CD4-positive, alpha-beta T cell treated with Interleukin-1 beta for 1 hour (primary cell): ENCODE measurements around the gene METTL1.

Source experiments
- DNase-seq, 2 donors: peaks; one replicate each; pipeline ENCODE4 v3.0.0-alpha.2; 2020 to 2022

Gene METTL1

DNA sequence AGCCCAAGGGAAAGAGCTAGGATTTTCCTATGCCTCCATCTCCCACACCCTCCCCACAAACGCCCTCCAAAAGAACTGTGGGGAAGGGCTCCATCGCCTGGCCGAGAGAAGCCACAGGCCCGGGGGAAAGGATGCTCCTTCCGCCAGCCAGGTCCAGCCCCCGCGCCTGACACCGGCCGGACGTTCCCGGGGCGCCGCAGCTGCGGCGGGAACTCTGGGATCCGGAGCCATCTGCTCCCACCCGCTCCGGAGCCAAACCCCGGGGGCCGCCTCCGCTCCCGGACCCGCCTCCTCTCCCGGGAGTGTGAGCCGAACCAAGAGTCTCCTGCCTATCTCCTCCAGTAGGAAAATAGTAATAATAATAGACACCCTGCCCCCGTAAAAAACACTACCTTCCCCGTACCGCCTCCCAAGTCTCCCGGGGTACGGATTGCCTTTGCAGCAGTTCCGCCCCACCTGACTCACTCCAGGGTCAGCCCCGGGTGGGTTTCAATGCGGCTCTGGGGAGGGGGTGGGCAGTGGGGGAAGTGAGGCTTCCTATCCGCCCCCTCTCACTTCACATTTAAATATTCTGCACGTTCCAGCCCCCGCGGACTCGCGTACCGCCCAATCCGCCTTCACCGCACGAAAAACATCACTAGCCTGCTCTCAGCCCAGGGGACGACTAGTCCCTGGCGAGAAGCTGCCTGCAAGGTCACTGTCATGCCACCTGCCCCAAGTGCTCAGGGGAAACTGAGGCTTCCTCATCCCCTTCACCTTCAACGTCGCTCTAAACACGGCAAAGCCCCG is 35.8 kb downstream of the METTL1 start:
- DNase-seq = no peak

DNA sequence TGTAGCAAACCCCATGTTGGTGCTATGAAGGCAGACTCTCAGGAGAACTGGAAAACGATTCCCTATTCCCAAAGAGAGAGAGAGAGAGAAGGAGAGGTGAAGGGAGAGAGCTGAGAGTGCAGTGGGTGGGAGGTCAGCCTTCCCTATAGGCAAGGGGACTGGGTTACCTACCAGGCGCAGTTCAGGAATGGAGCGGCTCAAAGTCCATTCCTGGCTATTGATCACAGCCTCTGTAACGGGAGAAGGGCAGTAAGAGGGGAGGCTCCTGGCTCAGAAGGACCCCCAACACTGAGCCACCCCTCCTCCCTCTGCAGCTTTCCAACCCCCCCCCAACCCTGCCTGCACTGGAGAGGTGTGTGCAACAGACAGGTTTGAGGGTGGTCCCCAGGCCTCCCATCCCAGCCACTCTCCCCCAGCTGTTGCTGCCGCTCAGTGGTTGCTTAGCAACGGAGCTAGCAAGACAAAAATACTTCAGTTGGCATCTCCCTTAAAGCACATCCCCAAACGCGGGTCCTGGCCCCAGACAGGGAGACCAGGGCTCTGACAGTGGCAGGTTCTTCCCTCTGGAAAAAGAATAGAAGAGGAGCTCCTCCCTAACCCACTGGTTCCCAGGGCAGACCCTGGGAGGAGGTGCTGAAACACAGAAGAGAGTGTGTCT is 36.6 kb downstream of the METTL1 start:
- no peak for DNase-seq

DNA sequence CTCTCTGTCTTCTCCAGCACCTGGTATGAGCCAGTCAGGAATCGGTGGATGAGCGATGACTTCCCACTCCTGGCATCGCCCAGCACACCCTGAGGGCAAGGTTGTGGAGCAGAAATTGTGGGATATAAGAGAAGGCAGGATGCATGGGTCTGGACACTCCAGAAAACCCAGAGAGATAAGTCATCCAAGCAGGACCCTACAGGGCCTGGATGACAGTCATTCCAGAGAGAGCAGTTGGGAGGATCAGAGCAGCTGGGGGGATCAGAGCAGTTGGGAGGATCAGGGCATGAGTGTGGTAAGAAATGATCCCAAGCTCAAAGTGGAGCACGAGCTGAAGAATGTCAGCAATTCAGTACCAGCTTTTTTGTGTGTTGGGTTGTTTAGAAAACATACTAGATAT is 37.3 kb downstream of the METTL1 start:
- no peak for DNase-seq

GRCh38 chr12:57733928-57734327 is 38.0 kb downstream of the METTL1 start:
- no peak for DNase-seq

GRCh38 chr12:57732726-57733593 is 38.9 kb downstream of the METTL1 start:
- DNase-seq = no peak

DNA sequence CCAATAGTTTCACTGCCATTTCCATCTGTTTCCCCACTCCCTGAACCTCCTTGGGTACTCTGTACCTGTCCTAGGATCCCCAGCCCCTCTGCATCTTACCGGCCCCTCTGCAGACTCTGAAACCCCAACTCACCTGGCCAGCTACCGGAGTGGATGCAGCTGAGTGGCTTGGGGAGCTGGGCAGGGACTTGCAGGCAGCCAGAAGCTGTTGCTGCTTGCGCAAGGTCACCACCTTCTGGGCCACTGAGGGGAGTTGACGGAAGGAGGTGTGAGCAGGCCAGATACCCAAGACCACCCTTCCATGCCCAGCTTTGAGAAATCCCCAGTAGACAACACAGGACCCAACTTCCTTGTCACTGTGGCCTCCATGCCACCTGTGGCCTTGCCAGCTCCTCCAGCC is 39.6 kb downstream of the METTL1 start:
- no peak for DNase-seq

GRCh38 chr12:57731411-57732080 is 40.4 kb downstream of the METTL1 start:
- DNase-seq = no peak

- DNase-seq = no peak
Observed at GRCh38 chr12:57730336-57731067, 41.4 kb downstream of the METTL1 start.

DNA sequence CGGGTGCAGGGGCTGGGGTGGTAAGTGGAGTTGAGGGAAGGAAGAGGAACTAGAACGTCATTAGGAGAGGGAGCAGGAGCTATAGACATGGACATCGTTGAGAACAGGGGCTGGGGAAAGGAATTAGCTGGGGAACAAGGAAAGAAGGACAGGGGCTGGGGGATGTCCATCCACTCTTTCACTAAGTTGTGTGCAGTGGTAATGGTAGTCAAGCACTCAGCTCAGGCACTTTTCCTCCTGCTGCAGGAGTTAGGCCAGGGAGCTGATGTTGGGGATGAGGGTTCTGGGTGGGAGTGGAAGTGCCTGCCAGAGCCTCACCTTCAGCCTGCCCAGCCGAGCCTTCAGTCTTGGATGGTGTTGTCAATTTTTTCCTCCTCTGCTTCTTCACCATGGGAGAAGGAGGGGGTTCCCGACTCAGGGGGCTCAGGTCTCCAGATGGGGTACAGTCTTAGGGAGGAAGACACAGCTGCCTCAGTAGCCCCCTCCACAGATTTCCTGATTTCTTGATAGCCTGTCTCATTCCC is 42.5 kb downstream of the METTL1 start:
- no peak for DNase-seq

DNA sequence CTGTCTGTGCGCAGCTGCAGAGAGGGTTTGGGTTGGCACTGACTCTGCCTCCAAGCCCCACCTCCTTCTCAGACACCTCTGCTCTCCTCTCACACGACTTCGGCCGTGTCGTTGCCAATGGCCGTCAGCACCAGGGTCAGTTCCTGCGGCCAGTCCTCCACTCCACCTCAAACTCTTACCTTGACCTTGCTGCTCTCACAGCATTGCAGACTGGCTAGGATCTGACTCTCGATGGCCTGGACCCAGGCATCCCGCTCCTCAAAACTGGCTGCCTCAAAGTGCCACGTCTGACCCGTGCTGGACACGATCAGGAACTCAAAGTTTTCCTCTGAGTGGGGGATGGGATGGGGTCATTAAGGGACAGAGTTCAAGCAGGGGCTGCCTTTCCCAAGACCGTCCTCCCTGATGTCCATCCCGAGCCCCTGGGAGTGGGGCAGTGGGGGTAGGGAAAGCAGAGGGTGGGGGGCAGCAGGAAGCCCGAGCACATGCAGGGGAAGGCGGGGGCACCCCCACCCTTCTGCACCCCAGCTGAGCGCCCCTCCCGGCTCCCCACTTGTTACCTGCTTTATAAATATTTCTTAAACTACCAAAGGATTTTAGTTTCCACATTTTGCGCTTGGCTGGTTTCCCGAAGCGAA is 44.0 kb downstream of the METTL1 start:
- DNase-seq = no peak

- DNase-seq = no peak
Observed at GRCh38 chr12:57726884-57727757, 44.8 kb downstream of the METTL1 start.

GRCh38 chr12:57726151-57726883 is 45.6 kb downstream of the METTL1 start:
- DNase-seq = peak in 1 of 2 donors; percentile 36

DNA sequence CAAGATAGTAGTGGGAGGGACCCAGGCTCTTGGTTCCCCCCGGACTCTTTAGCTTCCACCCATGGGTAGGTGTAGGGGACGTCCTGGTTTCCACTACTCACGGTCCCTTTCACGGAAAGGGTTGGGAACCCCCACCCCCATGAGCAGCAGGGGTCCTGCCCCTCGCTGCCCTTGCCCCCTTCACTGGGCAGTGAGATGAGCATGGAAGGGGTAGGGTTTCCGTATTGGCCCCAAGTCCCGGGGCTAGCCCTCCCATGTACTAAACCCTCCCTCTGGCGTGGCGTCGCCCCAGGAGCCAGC is 46.1 kb downstream of the METTL1 start:
- DNase-seq = no peak

- no peak for DNase-seq
Observed at GRCh38 chr12:57724936-57725740, 46.8 kb downstream of the METTL1 start.

GRCh38 chr12:57724003-57724935 is 47.6 kb downstream of the METTL1 start:
- no peak for DNase-seq

GRCh38 chr12:57723630-57723962 is 48.3 kb downstream of the METTL1 start:
- no peak for DNase-seq

GRCh38 chr12:57722716-57723629 is 48.9 kb downstream of the METTL1 start:
- DNase-seq = no peak
